ENCODE measurements around the gene IL32.
"Not testable (repeated sequence)": the region's sequence is repeated elsewhere in the genome, so short reads cannot be mapped to it uniquely, and the experiment has no call there.

The IL32 gene

GRCh38 chr16:3053330-3053710 lies 12.1 kb upstream of the IL32 start:
- DNase-seq, result not testable (repeated sequence)

DNA sequence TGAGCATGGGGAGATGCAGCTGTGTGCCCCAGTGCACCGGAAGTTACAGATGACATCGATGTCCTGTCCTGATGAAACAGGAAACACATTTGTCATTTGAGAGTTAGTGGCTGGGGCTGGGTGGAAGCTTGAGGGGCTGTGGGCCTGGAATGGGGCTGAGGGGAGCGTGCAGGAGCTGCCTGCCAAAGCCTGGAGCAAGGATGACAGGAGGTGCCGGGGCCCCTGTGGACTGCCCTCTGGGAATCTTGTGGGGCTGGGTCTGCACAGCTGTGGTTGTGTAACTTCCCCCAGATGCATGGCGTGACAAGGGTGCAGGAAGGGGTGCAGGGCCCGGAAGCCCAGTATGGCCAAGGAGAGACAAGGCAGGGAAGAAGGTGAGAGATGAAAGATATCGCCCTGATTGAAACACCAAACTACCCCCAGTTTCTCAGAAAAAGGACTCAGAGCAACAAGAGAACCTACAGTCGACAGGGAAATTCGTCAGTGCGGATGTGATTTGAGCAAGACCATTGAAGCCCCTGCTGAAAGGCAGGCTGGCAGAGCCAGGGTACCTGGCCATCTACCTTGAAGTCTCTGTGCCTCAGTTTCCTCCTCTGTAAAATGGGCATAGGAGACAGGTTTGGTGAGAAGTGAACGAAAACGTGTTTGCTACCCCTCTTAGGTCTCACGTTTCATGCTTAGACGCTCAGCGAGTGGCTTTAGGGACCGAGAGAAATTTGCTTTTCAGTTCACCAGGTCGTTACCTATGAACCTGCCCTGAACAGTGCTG lies 10.3 kb upstream of the IL32 start:
- DNase-seq, result no peak

DNA sequence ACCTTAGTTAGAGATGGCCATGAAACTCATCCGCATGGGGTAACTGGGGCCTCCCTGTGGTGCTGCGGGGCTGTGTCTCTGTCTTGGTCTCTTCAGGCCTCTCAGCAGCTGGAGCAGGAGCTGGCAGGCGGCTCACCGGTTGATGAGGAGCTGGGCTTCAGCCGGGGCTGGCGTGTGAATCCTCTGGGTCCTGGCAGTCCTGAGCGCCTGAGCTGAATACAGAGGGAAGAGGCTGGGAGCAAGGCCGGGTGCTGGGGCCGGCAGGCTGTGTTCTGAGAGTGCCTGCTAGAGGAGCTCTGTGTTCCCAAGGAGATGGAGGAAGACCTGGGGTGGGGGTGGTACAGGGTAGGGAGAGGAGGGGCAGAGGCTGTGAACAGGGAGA lies 9.7 kb upstream of the IL32 start:
- not testable (repeated sequence) for DNase-seq

GRCh38 chr16:3056336-3057180 lies 8.9 kb upstream of the IL32 start:
- DNase-seq, result no peak

DNA sequence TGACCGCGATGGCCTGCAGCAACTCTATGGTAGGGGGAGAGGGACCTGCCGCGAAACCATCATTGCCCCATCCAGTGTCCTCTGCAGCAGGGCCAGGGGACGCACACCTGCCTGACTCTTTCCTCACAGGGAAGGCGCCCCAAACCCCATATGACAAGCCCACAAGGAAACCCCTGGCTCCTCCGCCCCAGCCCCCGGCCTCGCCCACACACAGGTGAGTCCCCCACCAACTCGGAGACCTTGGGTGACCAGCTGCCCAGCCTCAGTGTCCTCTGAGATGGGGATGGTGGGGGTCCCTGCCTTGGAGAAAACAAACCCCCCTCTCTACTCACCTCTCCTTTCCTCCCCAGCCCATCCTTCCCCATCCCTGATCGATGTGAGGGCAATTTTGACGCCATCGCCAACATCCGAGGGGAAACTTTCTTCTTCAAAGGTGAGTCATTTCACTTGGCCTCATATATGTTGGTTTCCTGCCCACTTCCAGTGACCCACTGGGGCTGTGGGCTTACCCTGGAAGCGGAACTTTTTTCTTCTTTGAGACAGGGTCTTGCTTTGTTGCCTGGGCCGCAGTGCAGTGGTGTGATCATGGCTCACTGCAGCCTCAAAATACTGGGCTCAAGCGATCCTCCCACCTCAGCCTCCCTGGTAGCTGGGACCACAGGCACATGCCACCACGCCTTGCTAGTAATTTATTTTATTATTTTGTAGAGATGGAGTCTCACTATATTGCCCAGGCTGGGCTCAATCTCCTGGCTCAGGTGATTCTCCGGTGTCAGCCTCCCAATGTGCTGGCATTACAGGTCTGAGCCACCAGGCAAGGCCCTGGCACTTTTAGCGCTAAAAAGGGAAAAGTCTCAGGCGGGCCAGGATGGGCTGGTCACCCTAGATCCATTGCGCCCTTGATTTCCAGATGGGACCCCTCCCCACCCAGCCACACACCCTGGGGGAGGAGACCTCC lies 8.0 kb upstream of the IL32 start:
- DNase-seq, result no peak

- DNase-seq, result no peak
These were observed 7.1 kb upstream of the IL32 start for GRCh38 chr16:3058139-3059030.

- DNase-seq, result no peak
These were observed 6.3 kb upstream of the IL32 start for GRCh38 chr16:3059041-3059722.

DNA sequence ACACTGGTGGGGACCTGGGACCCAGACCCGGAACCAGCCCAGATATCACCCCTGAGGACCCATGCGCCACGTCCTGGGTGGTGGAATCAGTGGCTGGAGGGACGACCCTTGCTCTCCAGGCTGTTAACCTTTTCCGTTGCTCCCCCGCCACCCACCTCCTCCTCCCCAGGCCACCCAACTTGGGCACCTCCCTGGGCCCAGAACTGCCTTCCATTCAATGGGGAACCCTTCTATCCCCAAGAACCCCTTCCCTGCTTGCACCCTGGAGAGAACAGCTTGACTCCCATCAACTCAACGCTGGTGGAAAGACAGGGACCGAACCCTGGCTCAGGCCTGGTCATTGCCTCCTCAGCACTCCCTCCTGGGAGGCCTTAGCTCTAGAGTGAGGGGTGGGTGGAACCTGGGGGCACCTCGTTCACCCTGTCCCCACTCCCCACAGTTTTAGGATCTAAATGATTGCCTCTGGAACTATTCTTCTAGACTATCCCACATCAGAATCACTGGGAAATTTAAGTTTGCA lies 5.7 kb upstream of the IL32 start:
- no peak for DNase-seq

DNA sequence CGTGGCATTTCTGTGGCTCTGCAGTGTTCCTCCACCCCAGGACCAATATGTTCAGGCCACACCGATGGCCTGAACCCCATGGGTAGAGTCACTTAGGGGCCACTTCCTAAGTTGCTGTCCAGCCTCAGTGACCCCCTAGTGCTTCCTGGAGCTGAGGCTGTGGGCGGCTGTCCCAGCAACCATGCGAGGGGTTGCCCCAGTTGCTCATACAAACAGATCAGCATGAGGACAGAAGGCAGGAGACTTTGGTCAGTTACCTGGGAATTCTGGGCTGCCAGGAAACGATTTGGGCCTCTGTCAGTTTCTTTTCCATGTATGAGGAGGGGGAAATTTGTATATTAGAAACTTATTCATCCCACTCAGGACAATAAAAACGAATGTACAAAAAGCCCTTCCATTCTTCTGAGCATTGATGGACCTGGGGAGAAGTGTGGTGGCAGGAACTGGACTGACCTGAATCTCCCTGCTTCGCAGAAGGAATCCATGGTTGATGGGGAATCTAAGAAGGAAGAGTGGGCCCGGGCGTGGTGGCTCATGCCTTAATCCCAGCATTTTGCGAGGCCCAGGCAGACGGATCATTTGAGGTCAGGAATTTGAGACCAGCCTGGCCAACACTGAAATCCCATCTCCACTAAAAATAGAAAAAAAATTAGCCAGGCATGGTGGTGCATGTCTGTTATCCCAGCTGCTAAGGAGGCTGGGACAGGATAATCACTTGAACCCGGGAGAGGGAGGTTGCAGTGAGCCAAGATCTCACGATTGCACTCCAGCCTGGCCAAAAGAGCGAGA lies 4.9 kb upstream of the IL32 start:
- DNase-seq, result no peak

DNA sequence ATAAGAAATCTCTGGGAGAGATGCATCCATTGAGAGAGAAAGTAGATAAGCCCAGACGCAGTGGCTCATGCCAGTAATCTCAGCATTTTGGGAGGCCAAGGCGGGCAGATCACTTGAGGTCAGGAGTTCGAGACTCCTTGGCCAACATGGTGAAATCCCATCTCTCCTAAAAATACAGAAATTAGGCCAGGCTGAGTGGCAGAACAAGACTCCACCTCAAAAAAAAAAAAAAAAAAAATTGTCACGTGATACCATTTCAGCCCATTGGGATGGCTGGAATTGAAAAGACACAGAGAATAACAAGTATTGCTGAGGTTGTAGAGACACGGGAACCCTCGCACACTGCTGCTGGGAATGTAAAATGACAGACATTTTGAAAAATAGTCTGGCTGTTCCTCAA lies 2.9 kb upstream of the IL32 start:
- DNase-seq, result no peak

DNA sequence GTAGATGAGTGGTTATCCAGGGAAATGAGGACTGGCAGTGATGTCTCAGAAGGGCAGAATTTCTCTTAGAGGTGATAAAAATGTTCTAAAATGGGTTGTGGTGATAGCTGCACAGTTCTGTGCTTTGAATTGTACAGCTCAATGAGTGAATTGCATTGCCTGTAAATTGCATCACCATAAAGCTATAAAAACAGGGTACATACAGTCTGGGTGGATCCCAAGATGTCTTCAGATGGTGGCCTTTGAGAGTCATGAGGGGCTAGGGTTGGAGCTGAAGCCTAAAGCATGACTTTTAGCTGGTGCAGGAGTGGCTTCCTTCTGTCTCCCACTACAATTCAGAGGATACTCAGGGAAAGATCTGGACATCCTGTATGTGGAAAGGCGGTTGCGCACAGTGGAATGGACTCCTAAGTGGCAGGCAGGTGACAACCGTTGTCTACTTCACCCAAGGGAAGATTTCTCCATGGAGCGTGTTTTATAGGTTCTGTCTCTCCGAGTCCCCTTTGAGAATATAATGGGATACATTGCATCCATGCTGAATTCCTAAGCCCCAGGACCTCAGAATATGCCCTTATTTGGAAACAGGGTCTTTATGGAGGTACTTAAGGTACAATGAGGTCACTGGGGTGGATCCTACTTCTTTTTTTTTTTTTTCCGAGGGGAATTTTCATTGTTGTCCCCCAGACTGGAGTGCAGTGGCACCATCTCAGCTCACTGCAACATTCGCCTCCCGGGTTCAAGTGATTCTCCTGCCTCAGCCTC lies 1.6 kb upstream of the IL32 start:
- DNase-seq, result no peak

DNA sequence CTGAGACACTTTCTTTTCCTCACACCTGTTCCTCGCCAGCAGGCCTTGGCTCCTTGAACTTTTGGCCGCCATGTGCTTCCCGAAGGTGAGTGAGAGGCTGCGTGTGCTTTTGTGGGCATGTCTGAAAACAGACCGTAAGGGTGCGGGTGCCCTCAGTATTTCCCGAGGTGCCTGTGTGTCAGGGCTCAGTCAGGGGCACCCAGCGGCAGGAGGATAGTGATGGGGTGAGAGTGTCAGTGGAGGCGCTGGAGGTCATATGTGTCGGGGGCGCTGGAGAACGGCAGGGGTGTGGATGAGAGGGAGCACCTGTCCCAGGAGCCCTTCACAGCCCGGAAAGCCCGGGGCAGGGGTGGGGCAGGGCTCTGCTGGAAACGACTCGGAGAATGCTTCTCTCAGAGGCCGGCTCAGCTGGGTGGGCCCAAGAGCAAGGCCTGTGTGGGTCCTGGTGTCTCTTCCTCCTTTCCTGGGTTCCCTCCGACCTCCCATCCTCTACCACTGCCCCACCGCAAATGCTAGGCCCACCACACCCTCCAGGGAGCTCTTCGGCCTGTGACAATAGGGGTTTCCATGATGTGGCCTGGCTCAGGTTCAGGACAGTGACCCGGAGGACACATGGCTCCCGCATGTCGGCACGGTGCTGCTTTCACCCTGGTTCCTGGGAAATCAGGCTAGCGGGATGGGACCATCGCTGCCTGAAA lies 451 bp downstream of the IL32 start:
- no peak for DNase-seq

DNA sequence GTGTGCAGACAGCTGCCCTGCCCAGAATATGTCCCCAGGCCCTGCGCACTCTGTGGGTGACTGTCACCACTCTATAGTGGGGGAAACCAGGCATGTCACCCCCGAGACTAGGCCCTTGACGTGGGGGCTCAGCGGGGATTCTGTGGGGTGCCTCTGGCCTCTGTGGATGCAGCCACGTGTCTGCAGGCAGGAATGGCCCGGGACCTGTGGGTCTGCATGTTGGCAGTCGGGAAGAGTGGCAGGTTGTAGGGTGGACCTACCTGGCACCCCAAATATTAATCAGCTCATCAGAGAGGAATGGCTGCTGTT lies 954 bp downstream of the IL32 start:
- DNase-seq, result no peak

DNA sequence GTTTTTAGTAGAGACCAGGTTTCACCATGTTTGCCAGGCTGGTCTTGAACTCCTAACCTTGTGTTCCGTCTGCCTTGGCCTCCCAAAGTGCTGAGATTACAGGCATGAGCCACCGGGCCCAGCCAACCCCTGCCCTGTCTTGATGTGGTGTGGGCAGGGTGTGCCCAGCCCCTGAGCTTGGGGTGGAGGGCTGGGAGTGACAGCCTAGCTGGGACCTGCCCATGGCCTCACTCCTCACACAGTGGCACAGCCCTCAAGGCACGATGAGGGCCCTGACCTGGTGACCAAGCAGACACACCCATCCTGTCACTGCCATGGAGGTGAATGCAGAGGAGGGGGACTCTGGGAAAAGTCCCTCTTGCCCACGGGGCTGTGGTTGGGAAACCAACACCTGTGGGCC lies 3.0 kb downstream of the IL32 start:
- DNase-seq, result no peak

GRCh38 chr16:3069146-3069545 lies 3.7 kb downstream of the IL32 start:
- not testable (repeated sequence) for DNase-seq

- DNase-seq, result no peak
These were observed 5.2 kb downstream of the IL32 start for GRCh38 chr16:3070608-3071111.

DNA sequence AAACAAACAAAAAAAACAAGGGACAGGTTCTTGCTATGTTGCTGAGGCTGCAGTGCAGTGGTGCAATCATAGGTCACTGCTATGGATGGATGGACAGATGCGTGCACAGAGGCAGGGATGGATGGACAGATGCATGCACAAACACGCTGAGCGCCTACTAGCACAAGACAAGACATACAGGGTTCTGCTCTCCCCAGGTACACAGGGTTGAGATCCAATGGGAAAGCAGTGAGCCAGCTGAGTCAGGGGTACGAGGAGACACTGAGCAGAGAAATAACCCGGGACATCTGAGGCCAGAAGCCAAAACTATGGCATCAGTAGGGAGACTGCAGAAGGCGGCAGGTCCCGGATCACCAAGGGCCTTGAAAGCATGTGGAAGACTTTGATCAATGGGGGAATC lies 6.2 kb downstream of the IL32 start:
- no peak for DNase-seq

DNA sequence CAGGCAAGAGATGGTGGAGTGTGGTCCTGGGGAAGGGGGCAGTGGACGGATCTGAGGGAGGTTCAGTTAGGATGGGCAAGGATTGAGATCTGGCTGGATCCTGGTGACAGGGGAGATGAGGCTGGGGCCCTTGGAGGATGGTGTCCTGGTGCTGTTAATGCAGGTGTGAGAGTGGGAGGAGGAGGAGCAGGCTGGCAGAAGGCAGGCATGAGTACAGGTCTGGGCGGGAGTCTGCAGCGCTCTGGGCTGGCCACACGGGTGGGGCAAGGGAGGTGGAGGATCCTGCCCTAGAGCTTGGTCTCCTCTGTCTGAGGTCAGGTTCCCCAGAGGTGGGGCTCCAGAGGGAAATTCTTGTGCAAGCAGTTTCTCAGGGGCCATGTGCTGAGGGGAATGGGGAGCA lies 6.7 kb downstream of the IL32 start:
- DNase-seq, result not testable (repeated sequence)
